Measurements from ENCODE around the gene THRA. TPM values are rescaled to one million over a fixed set of nuclear protein-coding genes. Genes with fewer than 3 reads are reported as not detected.

THRA gene
- total RNA-seq, 2 experiments from 2014 or later: 8.4 TPM

- no peaks in the 10 kb centered on the region for H3K27me3 Mint-ChIP-seq
- no peaks in the 10 kb centered on the region for H3K4me1 Mint-ChIP-seq
- H3K9me3 Mint-ChIP-seq: no peaks in the 10 kb centered on the region
- POLR2A ChIA-PET: interaction anchor here (1.3 kb wide), 2 partner anchors 9 to 60 kb away, joined by 3 to 4 read pairs; no protein-coding TSS in a partner anchor
- CTCF ChIA-PET: interaction anchor here (0.7 to 2.8 kb wide), 28 partner anchors 8 to 99 kb away, joined by 3 to 31 read pairs (median 6); partner anchors contain the start of genes CASC3, MED24 and THRA
- no peak overlapping the region for H3K4me3 Mint-ChIP-seq
- no peaks in the 10 kb centered on the region for H3K36me3 Mint-ChIP-seq (ENCODE audit: low read depth)
- H3K27ac Mint-ChIP-seq: no peak overlapping the region
- peak; percentile 54 for DNase-seq
Observed at GRCh38 chr17:40086150-40087044, 23.6 kb downstream of the THRA start.

GRCh38 chr17:40087049-40087794, 24.5 kb downstream of the THRA start:
- Mint-ChIP-seq H3K27me3 (no peaks in the 10 kb centered on the region), H3K9me3 (no peaks in the 10 kb centered on the region), H3K4me1 (no peaks in the 10 kb centered on the region), H3K36me3 (ENCODE audit: low read depth) (no peaks in the 10 kb centered on the region), H3K27ac (no peak overlapping the region), H3K4me3 (no peak overlapping the region)
- no peak for DNase-seq
- ChIA-PET CTCF (interaction anchor here (1.0 to 2.8 kb wide), 15 partner anchors 9 to 81 kb away, joined by 3 to 31 read pairs (median 8); partner anchors contain the start of gene CASC3), POLR2A (interaction anchor here (1.0 kb wide), 1 partner anchor 8 kb away, joined by 3 read pairs; no protein-coding TSS in a partner anchor)

- ChIA-PET CTCF (interaction anchor here (0.9 kb wide), 1 partner anchor 12 kb away, joined by 3 read pairs; no protein-coding TSS in a partner anchor), POLR2A (interaction anchor here (1.0 kb wide), 1 partner anchor 7 kb away, joined by 3 read pairs; no protein-coding TSS in a partner anchor)
- DNase-seq: no peak
- Mint-ChIP-seq H3K36me3 (ENCODE audit: low read depth) (no peaks in the 10 kb centered on the region), H3K4me3 (no peak overlapping the region), H3K9me3 (no peaks in the 10 kb centered on the region), H3K27ac (no peak overlapping the region), H3K27me3 (no peaks in the 10 kb centered on the region), H3K4me1 (no peaks in the 10 kb centered on the region)
Observed at GRCh38 chr17:40087903-40088718, 25.3 kb downstream of the THRA start.

- H3K27me3 Mint-ChIP-seq: no peaks in the 10 kb centered on the region
- POLR2A ChIA-PET: interaction anchor here (0.5 to 1.6 kb wide), 2 partner anchors 11 to 125 kb away, joined by 4 read pairs; partner anchors contain the start of gene NR1D1
- H3K27ac Mint-ChIP-seq: no peak overlapping the region
- peaks cover 10% of the 10 kb centered on the region for H3K4me1 Mint-ChIP-seq
- no peak overlapping the region for H3K4me3 Mint-ChIP-seq
- no peaks in the 10 kb centered on the region for H3K9me3 Mint-ChIP-seq
- CTCF ChIA-PET: interaction anchor here (0.6 to 1.0 kb wide), 2 partner anchors 14 to 1351 kb away, joined by 3 to 5 read pairs; no protein-coding TSS in a partner anchor
- no peak for DNase-seq
- peaks cover 10% of the 10 kb centered on the region for H3K36me3 Mint-ChIP-seq (ENCODE audit: low read depth)
Observed at GRCh38 chr17:40089077-40089895, 26.5 kb downstream of the THRA start.

GRCh38 chr17:40090237-40091119, 27.7 kb downstream of the THRA start:
- no peaks in the 10 kb centered on the region for H3K9me3 Mint-ChIP-seq
- H3K27ac Mint-ChIP-seq: no peak overlapping the region
- DNase-seq: no peak
- H3K4me1 Mint-ChIP-seq: peaks cover 20% of the 10 kb centered on the region
- CTCF ChIA-PET: interaction anchor here (0.8 to 1.6 kb wide), 3 partner anchors 9 to 15 kb away, joined by 3 to 5 read pairs (median 4); no protein-coding TSS in a partner anchor
- H3K4me3 Mint-ChIP-seq: no peak overlapping the region
- POLR2A ChIA-PET: interaction anchor here (1.0 to 1.6 kb wide), 2 partner anchors 10 to 15 kb away, joined by 3 to 4 read pairs; partner anchors contain the start of gene NR1D1
- no peaks in the 10 kb centered on the region for H3K27me3 Mint-ChIP-seq
- H3K36me3 Mint-ChIP-seq (ENCODE audit: low read depth): peaks cover 20% of the 10 kb centered on the region

- peaks cover 34% of the 10 kb centered on the region for H3K4me1 Mint-ChIP-seq
- no peak overlapping the region for H3K27ac Mint-ChIP-seq
- no peak for DNase-seq
- ChIA-PET CTCF (interaction anchor here (1.6 kb wide), 1 partner anchor 17 kb away, joined by 4 read pairs; no protein-coding TSS in a partner anchor), POLR2A (no interaction called here)
- H3K36me3 Mint-ChIP-seq (ENCODE audit: low read depth): peaks cover 31% of the 10 kb centered on the region
- no peak overlapping the region for H3K4me3 Mint-ChIP-seq
- H3K27me3 Mint-ChIP-seq: no peaks in the 10 kb centered on the region
- H3K9me3 Mint-ChIP-seq: no peaks in the 10 kb centered on the region
Observed at GRCh38 chr17:40091691-40092397, 29.1 kb downstream of the THRA start.

- no peak for DNase-seq
- no peak overlapping the region for H3K27ac Mint-ChIP-seq
- no peaks in the 10 kb centered on the region for H3K9me3 Mint-ChIP-seq
- ChIA-PET CTCF (interaction anchor here (4.1 kb wide), 1 partner anchor 18 kb away, joined by 29 read pairs; no protein-coding TSS in a partner anchor), POLR2A (interaction anchor here (1.0 to 1.1 kb wide), 2 partner anchors 17 to 19 kb away, joined by 3 to 5 read pairs; no protein-coding TSS in a partner anchor)
- no peaks in the 10 kb centered on the region for H3K27me3 Mint-ChIP-seq
- peaks cover 41% of the 10 kb centered on the region for H3K4me1 Mint-ChIP-seq
- peaks cover 34% of the 10 kb centered on the region for H3K36me3 Mint-ChIP-seq (ENCODE audit: low read depth)
- H3K4me3 Mint-ChIP-seq: no peak overlapping the region
Observed at GRCh38 chr17:40092581-40092980, 29.8 kb downstream of the THRA start.

GRCh38 chr17:40093005-40093579, 30.3 kb downstream of the THRA start:
- Mint-ChIP-seq H3K36me3 (ENCODE audit: low read depth) (peaks cover 39% of the 10 kb centered on the region), H3K27me3 (no peaks in the 10 kb centered on the region), H3K4me3 (no peak overlapping the region), H3K4me1 (peaks cover 46% of the 10 kb centered on the region), H3K27ac (peak overlapping the region; percentile 23), H3K9me3 (no peaks in the 10 kb centered on the region)
- POLR2A ChIA-PET: interaction anchor here (0.6 to 1.7 kb wide), 6 partner anchors 17 to 166 kb away, joined by 3 to 5 read pairs (median 4); partner anchors contain the start of genes CASC3 and MED24
- DNase-seq: no peak
- CTCF ChIA-PET: interaction anchor here (0.7 to 4.1 kb wide), 2 partner anchors 18 to 20 kb away, joined by 3 to 29 read pairs; no protein-coding TSS in a partner anchor

GRCh38 chr17:40093580-40094201, 30.9 kb downstream of the THRA start:
- Mint-ChIP-seq H3K27me3 (no peaks in the 10 kb centered on the region), H3K27ac (peak overlapping the region; percentile 92), H3K4me3 (no peak overlapping the region), H3K36me3 (ENCODE audit: low read depth) (peaks cover 41% of the 10 kb centered on the region), H3K4me1 (peaks cover 52% of the 10 kb centered on the region), H3K9me3 (no peaks in the 10 kb centered on the region)
- no peak for DNase-seq
- ChIA-PET POLR2A (interaction anchor here (0.6 to 7.8 kb wide), 9 partner anchors 13 to 167 kb away, joined by 3 to 110 read pairs (median 4); partner anchors contain the start of genes CASC3 and MED24), CTCF (interaction anchor here (0.7 to 4.1 kb wide), 3 partner anchors 9 to 19 kb away, joined by 3 to 29 read pairs (median 3); no protein-coding TSS in a partner anchor)

All from activated CD4-positive, alpha-beta memory T cell treated with anti-CD3 and anti-CD28 coated beads, Interleukin-2, amount 10 ng/mL, durations not matched to agents 7 days and 5 days (primary cell).